Measurements from ENCODE around the gene DSCAM.

Gene DSCAM

DNA sequence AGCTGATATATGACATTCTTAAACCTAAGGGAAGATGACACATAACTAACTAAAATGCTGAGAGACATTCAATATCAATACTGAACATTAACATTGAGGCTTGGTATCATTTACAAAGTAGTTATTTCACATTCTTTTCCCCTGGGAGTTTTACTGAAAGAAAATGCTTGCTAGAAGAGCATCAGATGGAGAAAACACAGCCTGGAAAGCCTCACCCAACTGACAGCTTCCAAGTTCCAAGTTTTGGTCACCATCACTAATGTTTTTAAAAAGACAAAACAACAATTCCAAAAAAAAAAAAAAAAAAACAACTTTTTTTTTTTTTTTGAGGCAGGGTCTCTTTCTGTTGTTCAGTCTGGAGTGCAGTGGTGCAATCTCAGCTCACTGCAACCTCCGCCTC is 80.6 kb downstream of the DSCAM start:
- no peak for DNase-seq (ENCODE audit: low spot score)

DNA sequence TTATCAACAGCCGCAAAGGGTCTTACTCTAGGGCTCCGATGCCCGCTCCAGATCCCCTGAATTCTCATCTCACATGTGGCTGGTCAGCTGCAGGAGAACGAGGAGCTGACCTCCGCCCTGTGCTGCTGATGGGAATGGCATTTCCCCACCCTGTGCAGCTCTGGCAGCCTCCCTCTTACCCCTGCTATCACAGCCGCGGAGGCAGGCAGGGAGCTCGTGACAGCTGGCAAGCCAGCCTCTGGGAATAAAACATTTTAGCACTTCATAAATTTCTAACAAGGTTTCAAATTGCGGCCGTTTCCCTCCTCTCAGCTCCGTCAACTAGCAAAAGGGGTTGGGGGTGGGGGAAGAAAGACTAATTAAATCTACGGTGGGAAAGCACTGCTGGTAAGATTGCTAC is 81.1 kb downstream of the DSCAM start:
- no peak for DNase-seq (ENCODE audit: low spot score)

GRCh38 chr21:40760821-40761220 is 86.1 kb downstream of the DSCAM start:
- no peak for DNase-seq (ENCODE audit: low spot score)

DNA sequence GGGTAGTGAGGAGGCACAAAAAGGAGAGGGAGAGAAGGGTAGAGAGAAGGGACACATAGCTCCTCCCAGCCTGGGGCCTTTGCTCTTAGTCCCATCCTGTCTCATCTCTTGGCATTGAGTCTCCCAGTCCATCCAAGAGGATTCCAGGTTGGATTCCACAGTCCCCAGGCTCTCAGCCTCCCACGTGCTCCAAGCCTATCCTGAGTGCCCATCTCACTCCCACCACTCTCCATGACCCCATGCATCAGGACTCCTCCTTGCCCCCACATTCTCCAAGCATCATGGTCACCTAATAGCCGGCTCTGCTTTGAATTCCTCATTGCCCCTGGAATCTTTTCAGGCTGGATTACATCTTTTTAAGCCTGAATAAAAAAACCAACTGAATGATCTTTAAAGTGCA is 87.9 kb downstream of the DSCAM start:
- no peak for DNase-seq (ENCODE audit: low spot score)

GRCh38 chr21:40757366-40757765 is 89.6 kb downstream of the DSCAM start:
- no peak for DNase-seq (ENCODE audit: low spot score)

- DNase-seq (ENCODE audit: low spot score), result no peak
Measured at GRCh38 chr21:40754466-40754865, 92.5 kb downstream of the DSCAM start.

DNA sequence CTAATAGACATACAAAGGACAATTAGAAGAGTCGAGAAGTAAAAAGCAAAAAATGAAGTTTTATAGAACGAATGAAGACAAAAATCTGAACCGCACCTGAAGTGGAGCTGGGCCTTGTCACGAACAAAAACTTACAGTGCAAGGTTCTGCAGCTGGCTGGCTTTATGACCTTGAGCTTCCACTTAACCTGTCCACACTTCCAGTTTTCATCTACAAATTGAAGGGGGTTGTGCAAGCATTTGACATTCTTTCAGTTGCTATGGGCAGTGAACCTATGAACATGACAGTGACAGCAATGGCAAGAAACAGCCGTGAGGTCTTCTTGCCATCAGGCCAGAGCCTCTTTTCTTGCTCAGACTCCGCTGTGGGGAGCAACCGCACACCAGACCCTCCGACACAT is 93.2 kb downstream of the DSCAM start:
- DNase-seq (ENCODE audit: low spot score), result no peak

DNA sequence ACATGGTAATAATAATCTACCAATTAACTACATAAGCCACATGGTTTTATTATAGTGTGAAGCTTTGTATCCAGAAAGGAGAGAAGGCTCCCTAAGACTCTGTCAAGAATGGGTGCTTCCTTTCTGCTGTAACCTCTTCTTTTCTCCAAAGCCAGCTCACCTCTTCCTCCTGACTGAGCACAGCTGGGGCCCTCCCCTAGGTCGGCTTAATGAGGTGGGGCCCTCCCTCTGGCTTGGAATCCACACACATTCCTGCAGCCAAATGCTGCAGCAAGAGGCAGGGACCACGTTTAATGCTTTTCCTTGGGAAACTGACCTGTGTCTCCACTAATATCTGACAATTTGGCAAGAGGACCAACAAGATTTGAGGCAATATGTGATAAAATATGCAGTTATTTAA is 94.8 kb downstream of the DSCAM start:
- DNase-seq (ENCODE audit: low spot score), result no peak

DNA sequence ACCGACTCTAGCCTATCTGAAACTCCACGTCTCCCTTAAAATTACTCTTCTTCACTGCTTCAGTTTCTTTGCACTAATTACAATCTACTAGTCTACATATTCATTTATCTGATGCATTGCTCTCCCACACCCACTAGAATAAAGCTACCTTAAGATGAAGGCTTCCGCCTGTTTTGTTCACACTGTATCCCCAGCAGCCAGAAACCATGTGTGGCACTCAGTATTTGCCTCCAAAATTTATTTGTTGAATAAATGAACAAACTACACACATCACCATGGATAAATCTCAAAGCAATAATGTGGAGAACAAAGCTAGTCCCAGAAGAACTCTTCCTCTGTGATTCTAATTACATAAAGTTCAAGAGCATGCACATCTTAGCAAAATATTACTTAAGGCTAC is 95.7 kb downstream of the DSCAM start:
- DNase-seq (ENCODE audit: low spot score), result no peak

DNA sequence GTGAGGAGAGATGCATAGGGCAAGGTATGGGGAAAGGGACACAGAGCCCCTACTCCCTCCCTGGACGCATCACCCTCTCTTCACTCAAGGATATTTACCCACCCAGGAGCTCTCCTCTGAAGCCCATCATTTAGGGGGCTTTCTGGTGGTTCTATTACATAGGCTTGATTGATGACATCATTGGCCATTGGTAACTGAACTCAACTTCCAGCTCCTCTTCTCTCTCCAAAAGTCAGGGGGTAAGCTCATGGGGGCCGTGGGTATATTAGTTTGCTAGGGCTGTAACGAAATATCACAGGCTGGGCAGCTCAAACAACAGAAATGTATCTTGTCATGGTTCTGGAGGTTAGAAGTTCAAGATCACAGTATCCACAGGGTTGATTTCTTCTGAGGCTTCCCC is 110.8 kb downstream of the DSCAM start:
- no peak for DNase-seq (ENCODE audit: low spot score)

DNA sequence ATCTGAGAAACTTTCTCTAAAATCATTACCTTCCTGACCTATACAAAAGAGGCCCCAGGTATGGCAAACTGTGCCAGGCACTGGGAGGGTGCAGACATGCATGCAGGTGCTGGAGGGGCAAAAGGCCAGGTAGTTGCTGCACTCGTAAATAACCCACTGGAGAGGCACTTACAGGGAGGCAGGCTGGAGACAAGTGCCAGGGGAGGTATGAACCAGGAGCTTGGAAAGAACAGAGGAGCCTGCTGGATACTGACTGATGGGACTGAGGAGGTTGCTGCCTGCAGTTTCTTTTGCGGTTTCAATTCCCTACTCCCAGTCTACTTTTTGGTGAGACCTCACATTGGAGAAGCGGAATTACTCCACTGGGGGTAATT is 113.9 kb downstream of the DSCAM start:
- no peak for DNase-seq (ENCODE audit: low spot score)

DNA sequence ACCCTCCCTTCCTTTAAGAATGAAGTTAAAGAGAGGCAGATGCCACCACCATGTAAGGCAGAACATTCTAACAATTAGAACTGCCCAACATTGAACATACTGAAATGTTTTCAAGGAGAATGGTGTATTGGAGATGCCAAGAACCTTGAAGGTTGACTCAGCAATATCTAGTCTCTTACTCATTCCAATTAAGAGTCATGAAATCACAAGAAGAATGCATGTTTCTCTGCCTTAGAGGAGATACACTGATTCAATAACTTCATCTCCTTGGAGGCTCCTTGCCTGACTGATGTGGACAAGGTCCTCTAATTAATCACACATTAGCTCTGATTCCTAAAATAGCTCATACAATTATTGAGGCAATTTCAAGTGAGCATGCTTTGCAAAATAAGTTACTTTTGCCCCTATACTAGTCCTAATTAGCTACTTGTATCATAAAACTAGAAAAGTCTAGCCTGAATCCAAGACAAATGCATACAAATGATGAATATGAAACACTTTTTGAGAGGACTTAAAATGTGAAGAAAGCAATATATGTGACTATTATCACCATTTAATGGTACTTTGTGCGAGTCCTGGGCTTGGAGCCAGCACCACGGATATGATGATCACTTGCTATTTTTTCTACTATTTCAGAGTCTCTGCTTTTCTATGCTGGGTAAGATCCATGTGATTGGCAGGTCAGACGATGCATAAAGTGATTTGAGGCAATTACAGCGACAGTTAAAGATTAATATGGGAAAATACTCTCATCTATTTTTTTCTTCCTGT is 114.5 kb downstream of the DSCAM start:
- DNase-seq (ENCODE audit: low spot score), result no peak

DNA sequence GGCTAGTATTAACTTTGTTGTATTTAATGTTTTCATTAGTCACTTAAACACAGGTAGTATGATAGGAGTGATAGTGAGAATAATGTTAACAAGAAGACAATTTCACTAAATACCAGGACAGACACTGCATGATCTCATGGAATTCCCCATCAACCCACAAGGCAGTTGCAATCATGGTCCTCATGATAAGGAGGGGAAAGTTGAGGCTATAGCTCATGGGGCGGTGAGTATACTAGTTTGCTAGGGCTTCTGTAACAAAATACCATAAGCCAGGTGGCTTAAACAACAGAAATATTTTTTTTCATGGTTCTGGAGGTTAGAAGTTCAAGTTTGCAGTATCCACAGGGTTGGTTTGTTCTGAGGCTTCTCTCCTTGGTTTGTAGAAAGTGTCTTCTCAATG is 115.8 kb downstream of the DSCAM start:
- DNase-seq (ENCODE audit: low spot score), result no peak

DNA sequence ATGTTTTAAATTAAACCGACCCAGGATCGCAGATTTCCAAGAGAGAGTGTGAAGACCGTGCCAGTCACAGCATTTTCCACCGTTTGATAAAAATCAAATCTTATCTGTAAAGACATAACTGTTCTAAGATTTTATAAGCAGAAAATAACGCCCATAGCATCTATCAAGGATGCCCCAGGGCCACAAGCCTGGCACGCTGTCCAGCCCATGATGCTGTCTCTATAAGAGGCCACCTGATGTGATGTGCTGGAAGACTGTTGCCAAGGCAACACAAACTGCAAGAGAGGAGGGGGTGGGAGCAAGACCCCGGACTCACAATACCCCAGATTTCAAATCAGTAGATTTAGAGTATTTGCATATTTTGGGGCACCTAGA is 116.5 kb downstream of the DSCAM start:
- no peak for DNase-seq (ENCODE audit: low spot score)

DNA sequence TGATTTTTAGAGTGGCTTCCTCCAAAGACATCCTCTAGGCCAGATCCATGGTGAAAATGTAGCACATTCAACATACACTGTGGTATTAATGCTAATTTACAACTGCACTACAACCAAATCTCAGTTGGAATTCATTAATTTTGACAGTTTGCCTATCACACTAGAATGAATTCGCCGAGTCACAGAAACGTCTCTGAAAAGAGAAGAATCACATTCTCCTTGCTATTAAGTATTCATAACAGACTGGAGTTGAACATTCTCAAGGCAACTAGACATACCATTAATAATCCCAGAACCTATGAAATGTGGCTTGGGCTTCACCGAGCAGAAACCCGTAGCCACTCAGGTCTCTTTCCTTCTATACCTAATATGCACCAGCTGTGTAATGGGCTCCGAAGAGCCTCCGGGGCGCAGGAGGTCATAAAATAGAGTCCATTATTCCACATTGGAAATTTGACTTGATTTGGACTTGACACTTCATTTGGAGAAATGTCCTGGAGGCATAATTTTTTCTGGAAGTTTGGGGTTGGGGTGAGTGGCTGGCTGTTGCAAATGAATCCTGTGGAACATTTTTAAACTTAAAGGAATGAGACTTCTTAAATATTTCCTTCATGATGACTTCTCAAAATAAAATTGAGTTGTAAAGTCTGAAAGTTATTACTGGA is 117.1 kb downstream of the DSCAM start:
- DNase-seq (ENCODE audit: low spot score), result no peak

GRCh38 chr21:40723966-40724365 is 123.0 kb downstream of the DSCAM start:
- DNase-seq (ENCODE audit: low spot score), result no peak

DNA sequence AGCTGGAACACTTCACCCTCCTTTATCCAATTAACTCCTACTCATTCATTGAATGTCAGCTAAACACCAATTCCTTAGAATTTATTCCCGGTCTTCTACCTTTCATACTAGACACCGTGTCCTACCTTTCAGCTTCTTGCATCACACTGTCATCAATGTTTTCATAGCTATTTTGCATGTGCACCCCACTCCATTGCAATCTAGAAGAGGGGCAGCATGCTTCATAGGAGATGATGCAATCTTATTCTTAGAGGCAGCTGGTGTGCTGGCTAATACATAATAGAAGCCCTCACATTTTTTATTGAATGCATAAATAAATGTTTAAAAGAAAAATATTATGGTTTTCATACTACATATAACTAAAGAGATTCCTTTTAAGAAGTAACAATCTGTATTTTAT is 123.6 kb downstream of the DSCAM start:
- no peak for DNase-seq (ENCODE audit: low spot score)

DNA sequence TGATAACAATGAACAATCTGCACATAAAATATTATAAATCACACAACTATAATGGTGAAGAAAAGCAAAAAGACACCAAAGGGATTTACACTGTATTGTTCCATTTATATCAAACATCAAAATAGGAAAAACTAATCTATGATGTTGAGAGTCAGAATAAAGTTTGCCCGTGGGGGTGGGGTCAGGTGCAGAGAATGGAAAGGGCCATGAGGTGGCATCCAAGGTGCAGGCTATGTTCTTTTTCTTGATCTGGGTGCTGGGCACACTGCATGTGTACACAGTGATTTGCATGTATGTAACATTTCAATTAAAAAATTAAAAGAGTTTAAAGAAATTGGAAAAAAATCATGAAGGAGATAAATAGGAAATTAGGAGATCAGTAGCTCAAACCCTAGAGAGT is 127.3 kb downstream of the DSCAM start:
- no peak for DNase-seq (ENCODE audit: low spot score)

DNA sequence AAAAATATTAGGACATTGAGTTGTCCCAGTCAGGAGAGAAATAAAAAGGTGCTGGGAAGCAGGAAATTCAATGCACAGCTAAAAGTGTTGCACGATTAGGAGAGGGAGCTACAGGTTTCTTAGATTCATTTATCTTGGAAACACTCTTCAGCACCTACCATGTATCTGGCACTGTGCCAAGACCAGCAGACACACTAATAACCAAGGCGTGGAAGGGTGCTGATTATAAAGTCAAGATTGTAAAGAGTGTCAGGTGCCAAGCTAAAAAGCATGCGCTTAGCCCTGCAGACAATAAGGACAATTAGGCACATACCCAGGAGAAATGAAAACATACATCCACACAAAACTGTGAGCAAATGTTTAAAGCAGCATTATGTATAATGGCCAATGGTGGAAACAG is 129.9 kb downstream of the DSCAM start:
- DNase-seq (ENCODE audit: low spot score), result no peak

DNA sequence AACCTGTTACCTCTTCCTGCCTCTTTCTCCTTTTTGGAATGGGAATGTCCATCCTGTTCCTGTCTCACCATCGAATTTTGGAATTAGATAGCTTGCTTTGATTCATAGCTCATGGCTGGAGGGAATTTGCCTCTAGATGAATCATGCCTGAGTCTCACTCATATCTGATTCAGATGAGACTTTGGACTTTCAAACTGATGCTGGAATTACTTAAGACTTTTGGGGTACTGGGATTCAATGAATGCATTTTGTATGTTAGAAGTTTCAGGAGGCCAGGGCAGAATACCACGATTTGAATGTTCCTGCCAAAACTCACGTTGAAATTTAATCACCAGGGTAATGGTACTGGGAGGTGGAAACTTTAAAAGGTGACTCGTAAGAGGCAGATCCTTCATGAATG is 132.4 kb downstream of the DSCAM start:
- no peak for DNase-seq (ENCODE audit: low spot score)

- no peak for DNase-seq (ENCODE audit: low spot score)
Measured at GRCh38 chr21:40707656-40708244, 139.2 kb downstream of the DSCAM start.

DNA sequence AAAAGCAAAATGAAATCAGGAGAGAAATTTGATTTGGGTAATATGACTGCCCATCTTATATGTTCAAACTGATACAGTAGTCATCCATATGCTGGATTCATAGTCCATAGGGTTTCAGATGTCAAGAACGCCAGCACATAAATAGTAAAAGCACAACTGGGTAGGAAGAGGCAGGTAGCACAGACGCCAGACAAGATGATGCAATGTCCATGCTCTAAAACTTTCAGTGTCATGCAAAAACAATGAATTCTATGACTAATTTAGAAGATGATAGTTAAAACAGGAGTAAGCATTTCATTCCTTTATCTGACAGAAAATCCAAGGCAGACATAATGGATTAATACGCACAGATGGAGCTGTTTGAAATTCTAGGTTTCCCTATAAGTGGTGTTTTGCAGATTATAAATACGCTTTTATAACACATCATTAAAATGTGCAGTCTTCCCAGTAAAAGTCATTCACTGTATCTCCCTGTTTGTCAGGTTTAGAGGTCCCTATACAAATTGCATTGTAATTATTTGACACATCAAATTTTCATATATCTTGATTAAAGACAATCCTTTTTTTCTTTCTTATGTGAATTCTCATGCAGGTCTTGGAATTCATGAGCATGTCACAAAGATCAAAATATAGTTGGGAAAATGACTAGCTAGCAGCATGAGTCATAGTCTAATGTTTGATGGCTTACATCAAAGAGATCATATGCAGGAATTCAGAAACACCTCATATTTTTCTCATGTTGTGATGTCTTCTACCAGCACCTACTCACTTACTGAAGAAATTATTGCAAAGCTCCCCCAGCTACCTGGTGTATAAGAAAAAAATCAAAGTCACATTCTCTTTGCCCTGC is 139.9 kb downstream of the DSCAM start:
- peak; percentile 32 for DNase-seq (ENCODE audit: low spot score)

DNA sequence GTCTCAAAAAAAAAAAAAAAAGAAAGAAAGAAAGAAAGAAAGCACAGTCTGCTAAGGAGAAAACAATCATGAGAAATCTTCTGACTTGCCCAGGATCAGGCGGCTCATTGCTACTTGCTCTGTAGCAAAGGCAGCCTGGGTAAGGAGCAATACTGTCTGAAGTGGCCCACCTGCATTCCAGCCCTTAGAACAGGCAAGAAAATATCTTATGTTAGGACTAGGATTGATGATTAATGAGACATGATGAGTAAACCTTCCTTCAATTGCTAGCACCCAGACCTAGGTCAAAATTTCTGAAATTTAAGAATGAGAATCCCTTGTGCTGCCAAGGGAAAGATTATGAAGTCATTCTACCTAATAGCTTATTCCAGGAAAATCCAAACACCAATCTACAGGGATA is 140.8 kb downstream of the DSCAM start:
- no peak for DNase-seq (ENCODE audit: low spot score)

All from kidney capillary endothelial cell (primary cell).